HAP-1 (cell line): ENCODE data around the gene HERPUD2.
"Not testable (repeated sequence)": the region's sequence is repeated elsewhere in the genome, so short reads cannot be mapped to it uniquely, and the experiment has no call there.

Experiments used
- DNase-seq, 2 experiments: peaks; one replicate each; pipeline ENCODE4 v3.0.0-alpha.2; 2016 to 2020; ENCODE audit warnings: low spot score in 2 of 2
- H3K27me3 ChIP-seq: fragments of 250-450 bp; sonication (Bioruptor Pico); 2 replicates; pipeline ENCODE4 v1.5.1; 2020; ENCODE audit warnings: low read depth, mild to moderate bottlenecking, moderate library complexity
- H3K36me3 ChIP-seq: fragments of 250-450 bp; sonication (Bioruptor Pico); replicated peaks from 2 replicates; pipeline ENCODE4 v1.5.1; 2020; ENCODE audit warnings: mild to moderate bottlenecking
- H3K4me1 ChIP-seq: fragments of 250-450 bp; sonication (Bioruptor Pico); 2 replicates; pipeline ENCODE4 v1.5.1; 2020; ENCODE audit warnings: mild to moderate bottlenecking
- H3K4me3 ChIP-seq: fragments of 250-450 bp; sonication (Bioruptor Pico); 2 replicates; pipeline ENCODE4 v1.5.1; 2020; ENCODE audit warnings: mild to moderate bottlenecking, moderate library complexity
- H3K9me3 ChIP-seq: fragments of 250-450 bp; sonication (Bioruptor Pico); 2 replicates; pipeline ENCODE4 v1.5.1; 2020; ENCODE audit warnings: mild to moderate bottlenecking, moderate library complexity
- in situ Hi-C: fragments of 300-500 bp; cut with MboI; formaldehyde crosslinking; loops from 3 replicates; pipeline ENCODE4 v1.14.3; 2020; ENCODE audit warnings: low sequenced_read_pairs, inconsistent platforms, mixed read lengths

Gene HERPUD2

GRCh38 chr7:35681231-35682029 lies 13.5 kb downstream of the HERPUD2 start:
- DNase-seq = no peak
- H3K27me3 ChIP-seq = no peaks in the 10 kb centered on the region
- no peaks in the 10 kb centered on the region for H3K36me3 ChIP-seq
- in situ Hi-C loops = no loop called here
- H3K4me1 ChIP-seq = peaks cover 3% of the 10 kb centered on the region; the same call in 1 of the 2 replicates
- H3K4me3 ChIP-seq = no peak overlapping the region
- H3K9me3 ChIP-seq = no peaks in the 10 kb centered on the region

- no peak overlapping the region for H3K4me3 ChIP-seq
- in situ Hi-C loops = no loop called here
- no peak for DNase-seq
- no peaks in the 10 kb centered on the region for H3K36me3 ChIP-seq
- no peaks in the 10 kb centered on the region for H3K27me3 ChIP-seq
- H3K9me3 ChIP-seq = no peaks in the 10 kb centered on the region
- H3K4me1 ChIP-seq = peaks cover 3% of the 10 kb centered on the region; the same call in 1 of the 2 replicates
Observed at GRCh38 chr7:35680403-35681013, 14.4 kb downstream of the HERPUD2 start.

GRCh38 chr7:35677582-35678356 lies 17.2 kb downstream of the HERPUD2 start:
- no peaks in the 10 kb centered on the region for H3K9me3 ChIP-seq
- H3K4me3 ChIP-seq = no peak overlapping the region
- H3K27me3 ChIP-seq = no peaks in the 10 kb centered on the region
- DNase-seq = no peak
- in situ Hi-C loops = no loop called here
- no peaks in the 10 kb centered on the region for H3K4me1 ChIP-seq
- no peaks in the 10 kb centered on the region for H3K36me3 ChIP-seq

DNA sequence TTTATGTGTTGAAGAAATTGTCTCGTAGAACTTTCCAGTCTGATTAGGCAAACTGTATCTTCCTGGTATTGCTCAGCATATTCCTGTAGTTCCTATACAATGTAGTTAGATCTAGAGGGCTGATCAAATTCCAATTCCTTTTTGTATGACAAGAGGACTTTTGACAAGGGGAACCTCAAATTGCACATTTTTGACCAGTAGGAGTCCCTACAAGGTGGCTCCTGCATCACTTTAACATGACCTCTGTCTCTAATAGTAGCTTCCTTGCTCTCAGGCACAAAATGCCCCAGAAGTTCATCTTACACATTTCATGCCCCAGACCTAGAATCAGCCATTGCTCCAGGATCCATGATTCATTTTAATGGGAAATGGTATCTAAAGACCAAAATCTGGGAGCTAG lies 18.7 kb downstream of the HERPUD2 start:
- no peaks in the 10 kb centered on the region for H3K9me3 ChIP-seq
- no peak overlapping the region for H3K4me3 ChIP-seq
- H3K4me1 ChIP-seq = peaks cover 7% of the 10 kb centered on the region
- in situ Hi-C loops = no loop called here
- no peaks in the 10 kb centered on the region for H3K36me3 ChIP-seq
- no peak for DNase-seq
- no peaks in the 10 kb centered on the region for H3K27me3 ChIP-seq

GRCh38 chr7:35670856-35671569 lies 23.9 kb downstream of the HERPUD2 start:
- no peak overlapping the region for H3K4me3 ChIP-seq
- H3K36me3 ChIP-seq = no peaks in the 10 kb centered on the region; the same call in 1 of the 2 replicates
- in situ Hi-C loops = no loop called here
- DNase-seq = no peak
- peaks cover 12% of the 10 kb centered on the region for H3K4me1 ChIP-seq
- H3K27me3 ChIP-seq = no peaks in the 10 kb centered on the region
- H3K9me3 ChIP-seq = no peaks in the 10 kb centered on the region

- H3K9me3 ChIP-seq, DNase-seq, H3K4me3 ChIP-seq, H3K4me1 ChIP-seq, H3K36me3 ChIP-seq, H3K27me3 ChIP-seq, in situ Hi-C loops: not testable (repeated sequence)
Observed at GRCh38 chr7:35660411-35660810, 34.5 kb downstream of the HERPUD2 start.

- Histone ChIP-seq H3K9me3 (no peaks in the 10 kb centered on the region), H3K36me3 (peaks cover 7% of the 10 kb centered on the region), H3K4me3 (no peak overlapping the region), H3K27me3 (no peaks in the 10 kb centered on the region), H3K4me1 (no peaks in the 10 kb centered on the region)
- in situ Hi-C loops = no loop called here
- DNase-seq = no peak
Observed at GRCh38 chr7:35658606-35659201, 36.2 kb downstream of the HERPUD2 start.

GRCh38 chr7:35657125-35657524 lies 37.8 kb downstream of the HERPUD2 start:
- Histone ChIP-seq H3K4me1 (no peaks in the 10 kb centered on the region), H3K9me3 (peaks cover 2% of the 10 kb centered on the region; the same call in 1 of the 2 replicates), H3K27me3 (no peaks in the 10 kb centered on the region), H3K4me3 (no peak overlapping the region), H3K36me3 (peaks cover 7% of the 10 kb centered on the region)
- no peak for DNase-seq
- in situ Hi-C loops = no loop called here

DNA sequence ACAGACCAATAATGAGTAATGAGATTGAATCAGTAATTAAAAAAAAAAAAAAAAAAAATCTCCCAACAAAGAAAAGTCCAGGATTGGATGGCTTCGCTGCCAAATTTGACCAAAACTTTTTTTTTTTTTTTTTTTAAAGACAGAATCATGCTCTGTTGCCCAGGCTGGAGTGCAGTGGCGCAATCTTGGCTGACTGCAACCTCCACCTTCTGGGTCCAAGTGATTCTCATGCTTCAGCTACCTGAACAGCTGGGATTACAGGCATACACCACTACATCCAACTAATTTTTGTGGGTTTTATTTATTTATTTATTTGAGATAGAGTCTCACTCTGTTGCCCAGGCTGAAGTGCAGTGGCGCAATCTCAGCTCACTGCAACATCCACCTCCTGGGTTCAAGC lies 40.4 kb downstream of the HERPUD2 start:
- H3K36me3 ChIP-seq, H3K4me1 ChIP-seq, in situ Hi-C loops, DNase-seq, H3K4me3 ChIP-seq, H3K9me3 ChIP-seq, H3K27me3 ChIP-seq: not testable (repeated sequence)

DNA sequence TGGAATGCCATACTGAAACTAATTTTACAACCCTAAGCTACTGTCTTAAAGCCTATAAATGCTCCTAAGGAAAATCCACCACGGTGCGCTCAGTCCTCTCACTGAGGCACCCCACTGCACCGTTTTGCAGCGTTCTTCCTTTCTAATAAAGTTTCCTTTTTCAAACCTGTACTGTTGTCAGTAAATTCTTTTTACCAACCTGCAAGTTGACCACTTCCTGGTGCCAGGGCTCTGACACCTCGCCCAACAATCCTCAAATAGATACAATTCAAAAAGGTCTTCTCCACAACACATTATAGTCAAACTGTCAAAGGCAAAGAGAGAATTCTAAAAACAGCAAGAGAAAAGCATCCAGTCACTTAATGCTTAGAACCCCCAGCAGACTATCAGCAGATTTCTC lies 42.8 kb downstream of the HERPUD2 start:
- Histone ChIP-seq H3K4me1 (no peaks in the 10 kb centered on the region), H3K27me3 (no peaks in the 10 kb centered on the region), H3K9me3 (peaks cover 2% of the 10 kb centered on the region; the same call in 1 of the 2 replicates), H3K4me3 (no peak overlapping the region), H3K36me3 (no peaks in the 10 kb centered on the region)
- no peak for DNase-seq
- in situ Hi-C loops = no loop called here

DNA sequence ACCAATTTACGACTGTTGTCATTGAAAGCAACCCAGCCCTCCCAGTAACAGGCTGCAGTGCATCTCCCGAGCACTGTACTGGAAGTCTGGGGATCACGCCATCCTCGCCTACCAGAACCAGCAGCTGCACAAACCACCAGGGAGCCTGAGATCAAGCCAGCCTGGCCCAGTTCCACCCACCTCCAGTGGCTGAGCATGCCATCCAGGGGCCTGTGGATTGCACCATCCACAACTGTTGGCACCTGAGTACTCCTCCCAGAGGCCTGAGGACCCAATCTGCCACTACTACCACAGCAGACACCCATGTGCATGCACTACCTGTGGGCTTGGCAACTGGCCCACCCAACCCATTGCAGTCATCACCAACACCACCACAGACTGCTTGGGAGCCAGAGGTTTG lies 44.2 kb downstream of the HERPUD2 start:
- Histone ChIP-seq H3K27me3 (no peaks in the 10 kb centered on the region), H3K9me3 (peaks cover 2% of the 10 kb centered on the region; the same call in 1 of the 2 replicates), H3K36me3 (no peaks in the 10 kb centered on the region), H3K4me3 (no peak overlapping the region), H3K4me1 (no peaks in the 10 kb centered on the region)
- in situ Hi-C loops = no loop called here
- no peak for DNase-seq

- no peak overlapping the region for H3K4me3 ChIP-seq
- in situ Hi-C loops = no loop called here
- DNase-seq = no peak
Observed at GRCh38 chr7:35649711-35650110, 45.2 kb downstream of the HERPUD2 start.

GRCh38 chr7:35648367-35648766 lies 46.6 kb downstream of the HERPUD2 start:
- H3K27me3 ChIP-seq = no peaks in the 10 kb centered on the region
- in situ Hi-C loops = no loop called here
- H3K36me3 ChIP-seq = no peaks in the 10 kb centered on the region
- H3K9me3 ChIP-seq = peaks cover 2% of the 10 kb centered on the region; the same call in 1 of the 2 replicates
- peaks cover 8% of the 10 kb centered on the region for H3K4me1 ChIP-seq
- no peak for DNase-seq
- no peak overlapping the region for H3K4me3 ChIP-seq

More at GRCh38 chr7:35649711-35650110, 45.2 kb downstream of the HERPUD2 start:
- Histone ChIP-seq H3K27me3 (no peaks in the 10 kb centered on the region), H3K9me3 (peaks cover 2% of the 10 kb centered on the region; the same call in 1 of the 2 replicates), H3K36me3 (no peaks in the 10 kb centered on the region), H3K4me1 (no peaks in the 10 kb centered on the region)
